ENCODE measurements around the gene EEF1AKMT2.

DNA sequence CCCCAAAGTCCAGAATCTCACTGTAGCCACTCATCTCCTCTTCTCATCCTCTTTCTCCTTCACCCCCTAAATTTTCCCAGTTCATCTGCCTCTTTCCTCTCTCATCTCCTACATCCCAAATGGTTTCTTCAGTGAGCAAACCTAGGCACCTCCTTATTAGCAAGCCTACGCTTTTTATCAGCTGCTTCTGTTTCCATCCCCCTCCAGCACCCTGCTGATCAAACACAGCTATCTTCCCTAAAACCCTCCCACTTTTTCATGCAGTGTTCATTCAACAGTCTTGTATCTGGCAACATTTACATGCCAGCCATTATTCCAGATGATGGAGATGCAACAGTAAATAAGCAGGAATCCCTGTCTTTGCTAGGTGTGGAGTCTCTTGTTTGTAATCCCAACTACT is 6.7 kb upstream of the EEF1AKMT2 start:
- TF ChIP-seq CEBPB (IDR thresholded peaks at IDR 0.05): no peak
- TF ChIP-seq JUN (IDR thresholded peaks at IDR 0.05): no peak
- TF ChIP-seq, protein P1, sequence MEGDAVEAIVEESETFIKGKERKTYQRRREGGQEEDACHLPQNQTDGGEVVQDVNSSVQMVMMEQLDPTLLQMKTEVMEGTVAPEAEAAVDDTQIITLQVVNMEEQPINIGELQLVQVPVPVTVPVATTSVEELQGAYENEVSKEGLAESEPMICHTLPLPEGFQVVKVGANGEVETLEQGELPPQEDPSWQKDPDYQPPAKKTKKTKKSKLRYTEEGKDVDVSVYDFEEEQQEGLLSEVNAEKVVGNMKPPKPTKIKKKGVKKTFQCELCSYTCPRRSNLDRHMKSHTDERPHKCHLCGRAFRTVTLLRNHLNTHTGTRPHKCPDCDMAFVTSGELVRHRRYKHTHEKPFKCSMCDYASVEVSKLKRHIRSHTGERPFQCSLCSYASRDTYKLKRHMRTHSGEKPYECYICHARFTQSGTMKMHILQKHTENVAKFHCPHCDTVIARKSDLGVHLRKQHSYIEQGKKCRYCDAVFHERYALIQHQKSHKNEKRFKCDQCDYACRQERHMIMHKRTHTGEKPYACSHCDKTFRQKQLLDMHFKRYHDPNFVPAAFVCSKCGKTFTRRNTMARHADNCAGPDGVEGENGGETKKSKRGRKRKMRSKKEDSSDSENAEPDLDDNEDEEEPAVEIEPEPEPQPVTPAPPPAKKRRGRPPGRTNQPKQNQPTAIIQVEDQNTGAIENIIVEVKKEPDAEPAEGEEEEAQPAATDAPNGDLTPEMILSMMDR (IDR thresholded peaks at IDR 0.05): no peak
- no peak for TF ChIP-seq RCOR1 (IDR thresholded peaks at IDR 0.05; ENCODE audit: low read depth, low read length)
- TF ChIP-seq, protein P2, sequence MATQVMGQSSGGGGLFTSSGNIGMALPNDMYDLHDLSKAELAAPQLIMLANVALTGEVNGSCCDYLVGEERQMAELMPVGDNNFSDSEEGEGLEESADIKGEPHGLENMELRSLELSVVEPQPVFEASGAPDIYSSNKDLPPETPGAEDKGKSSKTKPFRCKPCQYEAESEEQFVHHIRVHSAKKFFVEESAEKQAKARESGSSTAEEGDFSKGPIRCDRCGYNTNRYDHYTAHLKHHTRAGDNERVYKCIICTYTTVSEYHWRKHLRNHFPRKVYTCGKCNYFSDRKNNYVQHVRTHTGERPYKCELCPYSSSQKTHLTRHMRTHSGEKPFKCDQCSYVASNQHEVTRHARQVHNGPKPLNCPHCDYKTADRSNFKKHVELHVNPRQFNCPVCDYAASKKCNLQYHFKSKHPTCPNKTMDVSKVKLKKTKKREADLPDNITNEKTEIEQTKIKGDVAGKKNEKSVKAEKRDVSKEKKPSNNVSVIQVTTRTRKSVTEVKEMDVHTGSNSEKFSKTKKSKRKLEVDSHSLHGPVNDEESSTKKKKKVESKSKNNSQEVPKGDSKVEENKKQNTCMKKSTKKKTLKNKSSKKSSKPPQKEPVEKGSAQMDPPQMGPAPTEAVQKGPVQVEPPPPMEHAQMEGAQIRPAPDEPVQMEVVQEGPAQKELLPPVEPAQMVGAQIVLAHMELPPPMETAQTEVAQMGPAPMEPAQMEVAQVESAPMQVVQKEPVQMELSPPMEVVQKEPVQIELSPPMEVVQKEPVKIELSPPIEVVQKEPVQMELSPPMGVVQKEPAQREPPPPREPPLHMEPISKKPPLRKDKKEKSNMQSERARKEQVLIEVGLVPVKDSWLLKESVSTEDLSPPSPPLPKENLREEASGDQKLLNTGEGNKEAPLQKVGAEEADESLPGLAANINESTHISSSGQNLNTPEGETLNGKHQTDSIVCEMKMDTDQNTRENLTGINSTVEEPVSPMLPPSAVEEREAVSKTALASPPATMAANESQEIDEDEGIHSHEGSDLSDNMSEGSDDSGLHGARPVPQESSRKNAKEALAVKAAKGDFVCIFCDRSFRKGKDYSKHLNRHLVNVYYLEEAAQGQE (IDR thresholded peaks at IDR 0.05): no peak
